SK-N-SH (cell line): ENCODE data around the gene PRSS3. TPM values are rescaled to one million over a fixed set of nuclear protein-coding genes. Genes with fewer than 3 reads are reported as not detected.

Experiments used
- CTCF ChIA-PET: fragments of 300-600, 350-600 bp; formaldehyde crosslinking; extraction: SDS; loops from one replicate; lab custom pipeline; 2021; lab: Yijun Ruan, JAX
- POLR2A ChIA-PET: fragments of 350-600 bp; sonication (Branson Sonifier 250); formaldehyde crosslinking; extraction: SDS; loops from one replicate; lab custom pipeline; 2020; ENCODE audit warnings: antibody characterized with exemption, inconsistent platforms; lab: Yijun Ruan, JAX
- DNase-seq: peaks from one replicate; pipeline ENCODE4 v3.0.0; 2012
- H2AFZ ChIP-seq: fragments of 200-600 bp; sonication (generic); 2 replicates; pipeline ENCODE4 v1.8.1; 2016; ENCODE audit warnings: antibody characterized with exemption, mild to moderate bottlenecking, low read depth
- H3F3A ChIP-seq: fragments of 200-600 bp; sonication (generic); replicated peaks from 2 replicates; pipeline ENCODE3; 2016; ENCODE audit warnings: antibody characterized with exemption, mild to moderate bottlenecking; ENCODE audit not compliant: insufficient read depth
- H3K27ac ChIP-seq, 2 experiments: fragments of 200-500 bp in 1 of 2; fragments of 200-600 bp in 1 of 2; sonication (Bioruptor generic) in 1 of 2; sonication (generic), shearing (Covaris generic) in 1 of 2; 2 replicates each; pipeline versions ENCODE4 v1.5.1 to v1.6.1; 2014 to 2016; ENCODE audit warnings: low read depth in 2 of 2, inconsistent platforms in 1 of 2, low read length in 1 of 2, mild to moderate bottlenecking in 1 of 2, mixed read lengths in 1 of 2
- H3K27me3 ChIP-seq: fragments of 200-600 bp; sonication (generic), shearing (Covaris generic); 2 replicates; pipeline ENCODE4 v1.6.1; 2016; ENCODE audit warnings: mixed run types; ENCODE audit not compliant: insufficient read depth
- H3K36me3 ChIP-seq, 2 experiments: fragments of 200-500 bp in 1 of 2; fragments of 200-600 bp in 1 of 2; sonication (Bioruptor generic) in 1 of 2; sonication (generic) in 1 of 2; replicated peaks in 1 of 2; 2 replicates each; pipeline versions ENCODE3 to v1.5.1; 2014 to 2016; ENCODE audit warnings: low read length in 1 of 2, mild to moderate bottlenecking in 1 of 2; ENCODE audit not compliant: insufficient read depth in 2 of 2, control insufficient read depth in 1 of 2
- H3K4me1 ChIP-seq, 2 experiments: fragments of 200-500 bp in 1 of 2; fragments of 200-600 bp in 1 of 2; sonication (Bioruptor generic) in 1 of 2; sonication (generic), shearing (Covaris generic) in 1 of 2; 2 replicates each; pipeline versions ENCODE4 v1.5.1 to v1.6.1; 2014 to 2016; ENCODE audit warnings: low read depth in 1 of 2, low read length in 1 of 2, mixed run types in 1 of 2; ENCODE audit not compliant: insufficient read depth in 2 of 2, control insufficient read depth in 1 of 2
- H3K4me2 ChIP-seq: fragments of 200-600 bp; sonication (generic), shearing (Covaris generic); 2 replicates; pipeline ENCODE4 v1.6.1; 2017; ENCODE audit warnings: mixed run types
- H3K4me3 ChIP-seq, 2 experiments: fragments of 200-500 bp in 1 of 2; fragments of 200-600 bp in 1 of 2; sonication (Bioruptor generic) in 1 of 2; sonication (generic), shearing (Covaris generic) in 1 of 2; 2 replicates each; pipeline versions ENCODE4 v1.5.1 to v1.8.1; 2014 to 2016; ENCODE audit warnings: low read depth in 2 of 2, inconsistent platforms in 1 of 2, low read length in 1 of 2, mild to moderate bottlenecking in 1 of 2, mixed read lengths in 1 of 2, moderate library complexity in 1 of 2
- H3K79me2 ChIP-seq: fragments of 200-600 bp; sonication (generic); 2 replicates; pipeline ENCODE4 v1.8.1; 2017; ENCODE audit warnings: mild to moderate bottlenecking; ENCODE audit not compliant: insufficient read depth
- H3K9ac ChIP-seq: fragments of 200-600 bp; sonication (generic); 2 replicates; pipeline ENCODE4 v1.6.1; 2017; ENCODE audit warnings: mixed run types
- H3K9me2 ChIP-seq: fragments of 200-600 bp; sonication (generic); 2 replicates; pipeline ENCODE4 v1.6.1; 2017; ENCODE audit warnings: mixed run types
- H3K9me3 ChIP-seq: fragments of 200-600 bp; sonication (generic); 2 replicates; pipeline ENCODE4 v1.6.1; 2017; ENCODE audit warnings: mixed run types, mild to moderate bottlenecking, moderate library complexity
- H4K20me1 ChIP-seq: fragments of 200-600 bp; sonication (generic); 2 replicates; pipeline ENCODE4 v1.6.1; 2017; ENCODE audit warnings: mild to moderate bottlenecking, mixed run types; ENCODE audit not compliant: insufficient read depth
- EP300 ChIP-seq, 2 experiments: IDR thresholded peaks; 2 replicates each; pipeline versions ENCODE4 v1.4.0 to v1.6.1; 2012; ENCODE audit warnings: borderline replicate concordance in 1 of 2, low read depth in 1 of 2, low read length in 1 of 2
- FOXM1 ChIP-seq: IDR thresholded peaks from 2 replicates; pipeline ENCODE4 v1.4.0; 2012; ENCODE audit warnings: low read depth, mild to moderate bottlenecking
- GATA2 ChIP-seq: sonication (generic); formaldehyde crosslinking; IDR thresholded peaks from 2 replicates; pipeline ENCODE4 v1.5.0; 2020; ENCODE audit warnings: mild to moderate bottlenecking, missing genetic modification reagents
- MXI1 ChIP-seq: IDR thresholded peaks from 2 replicates; pipeline ENCODE4 v1.6.1; 2012; ENCODE audit warnings: mild to moderate bottlenecking, low read depth, low read length, improper control_type of control experiment
- RCOR1 ChIP-seq: fragments of 150-350 bp; IDR thresholded peaks from 2 replicates; pipeline ENCODE4 v1.6.1; 2017; ENCODE audit warnings: antibody characterized with exemption, low read length
- SMC3 ChIP-seq: IDR thresholded peaks from 2 replicates; pipeline ENCODE4 v1.6.1; 2012; ENCODE audit warnings: low read depth, low read length, improper control_type of control experiment
- TCF12 ChIP-seq: IDR thresholded peaks from 2 replicates; pipeline ENCODE4 v1.4.0; 2012
- ZBTB33 ChIP-seq: IDR thresholded peaks from 2 replicates; pipeline ENCODE4 v1.4.0; 2012; ENCODE audit warnings: low read depth, borderline replicate concordance
- WGBS: methylation state at CpG from one replicate; pipeline ENCODE4 v1.1.6; 2017; ENCODE audit warnings: low lambda C conversion rate; 5-methylcytosine and 5-hydroxymethylcytosine counted together
- polyA plus RNA-seq, 3 experiments: library from polyadenylated mRNA; depleted of rRNA; stranded (reverse); fragments of >200 nt; gene quantifications; 2 replicates each; pipeline ENCODE4 v1.2.3, GENCODE V29; 2012

The PRSS3 gene
- polyA plus RNA-seq, 1 of the 3 experiments (the other 2 are of a cell fraction), result 4.7 TPM

GRCh38 chr9:33750307-33750838 is 45.0 kb upstream of the PRSS3 start:
- no peaks in the 10 kb centered on the region for H3K36me3 ChIP-seq
- CTCF ChIA-PET, result interaction anchor here (1.1 to 4.0 kb wide), 5 partner anchors 11 to 127 kb away, joined by 3 to 26 read pairs (median 5); no protein-coding TSS in a partner anchor
- H3K9me3 ChIP-seq, result no peaks in the 10 kb centered on the region
- WGBS, result 8% methylated on average over 17 of the region's 35 CpGs
- H2AFZ ChIP-seq, result peak overlapping the region; percentile 97
- H3K4me1 ChIP-seq, result peaks cover 0 to 14% of the 10 kb centered on the region in 2 experiments; a peak in 2 of 4 replicates
- H3K4me2 ChIP-seq, result peak overlapping the region; percentile 91
- H4K20me1 ChIP-seq, result no peaks in the 10 kb centered on the region
- H3K27me3 ChIP-seq, result no peaks in the 10 kb centered on the region
- POLR2A ChIA-PET, result interaction anchor here (1.1 kb wide), 1 partner anchor 12 kb away, joined by 5 read pairs; no protein-coding TSS in a partner anchor
- peak overlapping the region; percentile 64 to 71 for H3K4me3 ChIP-seq
- DNase-seq, result peak; percentile 85
- no peaks in the 10 kb centered on the region for H3F3A ChIP-seq
- no peaks in the 10 kb centered on the region for H3K9me2 ChIP-seq
- H3K9ac ChIP-seq, result peak overlapping the region; percentile 54; the same call in 1 of the 2 replicates
- peak overlapping the region in 1 of 2 experiments; percentile 88; a peak in 2 of 4 replicates for H3K27ac ChIP-seq
- TF ChIP-seq SMC3 (no peak), MXI1 (0 out of 2 replicates have a peak, but pooled peaks have one; percentile 42)
- H3K79me2 ChIP-seq, result peaks cover 3% of the 10 kb centered on the region; the same call in 1 of the 2 replicates

GRCh38 chr9:33750839-33751339 is 44.5 kb upstream of the PRSS3 start:
- Histone ChIP-seq H3K27me3 (no peaks in the 10 kb centered on the region), H3K79me2 (peaks cover 3% of the 10 kb centered on the region; the same call in 1 of the 2 replicates), H4K20me1 (no peaks in the 10 kb centered on the region), H3K9ac (peak overlapping the region; percentile 54; the same call in 1 of the 2 replicates), H2AFZ (peak overlapping the region; percentile 97), H3K9me2 (no peaks in the 10 kb centered on the region), H3K27ac (peak overlapping the region in 1 of 2 experiments; percentile 88; a peak in 2 of 4 replicates), H3K4me2 (peak overlapping the region; percentile 91), H3K36me3 (no peaks in the 10 kb centered on the region)
- peak; percentile 68; the same call in 1 of the 2 replicates for TF ChIP-seq RCOR1
- no peak for TF ChIP-seq FOXM1
- TF ChIP-seq ZBTB33, result no peak
- TF ChIP-seq GATA2 (CRISPR knock-in tag), result peak; percentile 26; the same call in 1 of the 2 replicates
- TF ChIP-seq EP300 (IDR thresholded peaks at IDR 0.05; ENCODE audit: borderline replicate concordance in 1 of 2, low read depth in 1 of 2, low read length in 1 of 2), result peak in 1 of 2 experiments; percentile 83; a peak in 2 of 4 replicates
- TF ChIP-seq MXI1, result peak; percentile 71
- peak; percentile 60 for TF ChIP-seq TCF12
- TF ChIP-seq, all 33 proteins: peak for 5
- no peaks in the 10 kb centered on the region for H3K9me3 ChIP-seq
- WGBS, result 12% methylated on average over 13 of the region's 31 CpGs
- no peaks in the 10 kb centered on the region for H3F3A ChIP-seq
- ChIA-PET POLR2A (interaction anchor here (1.1 kb wide), 2 partner anchors 13 to 20 kb away, joined by 3 to 5 read pairs; no protein-coding TSS in a partner anchor), CTCF (interaction anchor here (1.3 to 3.9 kb wide), 4 partner anchors 13 to 127 kb away, joined by 3 to 25 read pairs (median 4); no protein-coding TSS in a partner anchor)
- peak; percentile 76 for DNase-seq
- peaks cover 0 to 14% of the 10 kb centered on the region in 2 experiments; a peak in 2 of 4 replicates for H3K4me1 ChIP-seq
- H3K4me3 ChIP-seq, result peak overlapping the region; percentile 64 to 71
